ENCODE measurements around the gene USP40. TPM values are rescaled to one million over a fixed set of nuclear protein-coding genes. Genes with fewer than 3 reads are reported as not detected.
"Not testable (repeated sequence)": the region's sequence is repeated elsewhere in the genome, so short reads cannot be mapped to it uniquely, and the experiment has no call there.

Gene USP40
- total RNA-seq, 1 experiment from 2014 or later = 10.3 TPM

DNA sequence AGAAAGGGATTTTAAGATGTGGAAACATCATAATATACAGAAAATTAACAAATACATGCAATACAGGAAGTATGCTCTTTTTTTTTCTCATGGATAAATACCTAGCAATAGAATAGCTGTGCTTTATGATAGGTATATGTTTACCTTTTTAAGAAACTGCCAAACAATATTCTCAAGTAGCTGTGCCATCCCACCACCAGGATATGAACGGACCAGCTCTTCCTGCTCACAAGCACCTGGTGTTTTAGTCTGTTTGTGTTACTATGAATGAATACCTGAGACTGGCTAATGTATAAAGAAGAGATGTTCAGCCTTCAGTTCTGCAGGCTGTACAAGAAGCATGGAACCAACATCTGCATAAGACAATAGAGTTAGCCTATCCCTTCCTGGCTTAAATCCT is 30.9 kb upstream of the USP40 start:
- ChIA-PET CTCF (no interaction called here), POLR2A (no interaction called here)
- H3K4me3 Mint-ChIP-seq = no peak overlapping the region
- ATAC-seq (no peak), DNase-seq (ENCODE audit: low spot score) (no peak)
- no peaks in the 10 kb centered on the region for H3K4me1 Mint-ChIP-seq
- H3K27me3 Mint-ChIP-seq (ENCODE audit: low read depth) = no peaks in the 10 kb centered on the region; the same call in 1 of the 2 replicates
- no peak overlapping the region for H3K27ac Mint-ChIP-seq
- H3K36me3 Mint-ChIP-seq = peaks cover 2% of the 10 kb centered on the region; the same call in 1 of the 2 replicates
- TF ChIP-seq TEAD1 (CRISPR knock-in tag; IDR thresholded peaks at IDR 0.05) (no peak), ZNF232 (CRISPR knock-in tag; IDR thresholded peaks at IDR 0.05) (no peak)
- peaks cover 26% of the 10 kb centered on the region for H3K9me3 Mint-ChIP-seq

GRCh38 chr2:233593201-233593600 is 26.6 kb upstream of the USP40 start:
- DNase-seq (ENCODE audit: low spot score) (no peak), ATAC-seq (no peak)
- Mint-ChIP-seq H3K36me3 (no peaks in the 10 kb centered on the region), H3K27ac (no peak overlapping the region), H3K27me3 (ENCODE audit: low read depth) (no peaks in the 10 kb centered on the region; the same call in 1 of the 2 replicates), H3K9me3 (peaks cover 18% of the 10 kb centered on the region), H3K4me3 (no peak overlapping the region), H3K4me1 (no peaks in the 10 kb centered on the region)
- TF ChIP-seq MLX (CRISPR knock-in tag; IDR thresholded peaks at IDR 0.05) (no peak), CREB1 (CRISPR knock-in tag; IDR thresholded peaks at IDR 0.05) (no peak), KAT7 (CRISPR knock-in tag; IDR thresholded peaks at IDR 0.05; ENCODE audit: borderline replicate concordance) (no peak), ZNF317 (CRISPR knock-in tag; IDR thresholded peaks at IDR 0.05; ENCODE audit: borderline replicate concordance, low read depth) (no peak), USF2 (CRISPR knock-in tag; IDR thresholded peaks at IDR 0.05) (no peak), NR2C2 (CRISPR knock-in tag; IDR thresholded peaks at IDR 0.05) (no peak), TEAD4 (CRISPR knock-in tag; IDR thresholded peaks at IDR 0.05) (no peak), EMX1 (CRISPR knock-in tag; IDR thresholded peaks at IDR 0.05) (no peak)
- TF ChIP-seq, protein P1, sequence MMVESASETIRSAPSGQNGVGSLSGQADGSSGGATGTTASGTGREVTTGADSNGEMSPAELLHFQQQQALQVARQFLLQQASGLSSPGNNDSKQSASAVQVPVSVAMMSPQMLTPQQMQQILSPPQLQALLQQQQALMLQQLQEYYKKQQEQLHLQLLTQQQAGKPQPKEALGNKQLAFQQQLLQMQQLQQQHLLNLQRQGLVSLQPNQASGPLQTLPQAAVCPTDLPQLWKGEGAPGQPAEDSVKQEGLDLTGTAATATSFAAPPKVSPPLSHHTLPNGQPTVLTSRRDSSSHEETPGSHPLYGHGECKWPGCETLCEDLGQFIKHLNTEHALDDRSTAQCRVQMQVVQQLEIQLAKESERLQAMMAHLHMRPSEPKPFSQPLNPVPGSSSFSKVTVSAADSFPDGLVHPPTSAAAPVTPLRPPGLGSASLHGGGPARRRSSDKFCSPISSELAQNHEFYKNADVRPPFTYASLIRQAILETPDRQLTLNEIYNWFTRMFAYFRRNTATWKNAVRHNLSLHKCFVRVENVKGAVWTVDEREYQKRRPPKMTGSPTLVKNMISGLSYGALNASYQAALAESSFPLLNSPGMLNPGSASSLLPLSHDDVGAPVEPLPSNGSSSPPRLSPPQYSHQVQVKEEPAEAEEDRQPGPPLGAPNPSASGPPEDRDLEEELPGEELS (CRISPR knock-in tag; IDR thresholded peaks at IDR 0.05) = no peak
- TF ChIP-seq, protein P2, sequence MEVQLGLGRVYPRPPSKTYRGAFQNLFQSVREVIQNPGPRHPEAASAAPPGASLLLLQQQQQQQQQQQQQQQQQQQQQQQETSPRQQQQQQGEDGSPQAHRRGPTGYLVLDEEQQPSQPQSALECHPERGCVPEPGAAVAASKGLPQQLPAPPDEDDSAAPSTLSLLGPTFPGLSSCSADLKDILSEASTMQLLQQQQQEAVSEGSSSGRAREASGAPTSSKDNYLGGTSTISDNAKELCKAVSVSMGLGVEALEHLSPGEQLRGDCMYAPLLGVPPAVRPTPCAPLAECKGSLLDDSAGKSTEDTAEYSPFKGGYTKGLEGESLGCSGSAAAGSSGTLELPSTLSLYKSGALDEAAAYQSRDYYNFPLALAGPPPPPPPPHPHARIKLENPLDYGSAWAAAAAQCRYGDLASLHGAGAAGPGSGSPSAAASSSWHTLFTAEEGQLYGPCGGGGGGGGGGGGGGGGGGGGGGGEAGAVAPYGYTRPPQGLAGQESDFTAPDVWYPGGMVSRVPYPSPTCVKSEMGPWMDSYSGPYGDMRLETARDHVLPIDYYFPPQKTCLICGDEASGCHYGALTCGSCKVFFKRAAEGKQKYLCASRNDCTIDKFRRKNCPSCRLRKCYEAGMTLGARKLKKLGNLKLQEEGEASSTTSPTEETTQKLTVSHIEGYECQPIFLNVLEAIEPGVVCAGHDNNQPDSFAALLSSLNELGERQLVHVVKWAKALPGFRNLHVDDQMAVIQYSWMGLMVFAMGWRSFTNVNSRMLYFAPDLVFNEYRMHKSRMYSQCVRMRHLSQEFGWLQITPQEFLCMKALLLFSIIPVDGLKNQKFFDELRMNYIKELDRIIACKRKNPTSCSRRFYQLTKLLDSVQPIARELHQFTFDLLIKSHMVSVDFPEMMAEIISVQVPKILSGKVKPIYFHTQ (CRISPR knock-in tag; IDR thresholded peaks at IDR 0.05) = no peak
- ChIA-PET CTCF (no interaction called here), POLR2A (no interaction called here)

- H3K27me3 Mint-ChIP-seq (ENCODE audit: low read depth); CTCF ChIA-PET; POLR2A ChIA-PET; ATAC-seq; H3K36me3 Mint-ChIP-seq; H3K4me1 Mint-ChIP-seq; H3K4me3 Mint-ChIP-seq; DNase-seq (ENCODE audit: low spot score); H3K27ac Mint-ChIP-seq: not testable (repeated sequence)
- peaks cover 18% of the 10 kb centered on the region for H3K9me3 Mint-ChIP-seq
These were observed 26.1 kb upstream of the USP40 start for GRCh38 chr2:233592706-233593105.

- no peak overlapping the region for H3K27ac Mint-ChIP-seq
- peaks cover 11% of the 10 kb centered on the region for H3K4me1 Mint-ChIP-seq
- H3K36me3 Mint-ChIP-seq = peaks cover 7% of the 10 kb centered on the region
- CTCF ChIA-PET = no interaction called here
- H3K4me3 Mint-ChIP-seq = no peak overlapping the region
- peaks cover 17% of the 10 kb centered on the region for H3K9me3 Mint-ChIP-seq
- no peak for ATAC-seq
- no peak for DNase-seq (ENCODE audit: low spot score)
- H3K27me3 Mint-ChIP-seq (ENCODE audit: low read depth) = no peaks in the 10 kb centered on the region
- POLR2A ChIA-PET = no interaction called here
- TF ChIP-seq, protein P3, sequence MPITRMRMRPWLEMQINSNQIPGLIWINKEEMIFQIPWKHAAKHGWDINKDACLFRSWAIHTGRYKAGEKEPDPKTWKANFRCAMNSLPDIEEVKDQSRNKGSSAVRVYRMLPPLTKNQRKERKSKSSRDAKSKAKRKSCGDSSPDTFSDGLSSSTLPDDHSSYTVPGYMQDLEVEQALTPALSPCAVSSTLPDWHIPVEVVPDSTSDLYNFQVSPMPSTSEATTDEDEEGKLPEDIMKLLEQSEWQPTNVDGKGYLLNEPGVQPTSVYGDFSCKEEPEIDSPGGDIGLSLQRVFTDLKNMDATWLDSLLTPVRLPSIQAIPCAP (CRISPR knock-in tag; IDR thresholded peaks at IDR 0.05) = no peak
- TF ChIP-seq, protein P1 (CRISPR knock-in tag; IDR thresholded peaks at IDR 0.05) = no peak
- no peak for TF ChIP-seq TEAD1 (CRISPR knock-in tag; IDR thresholded peaks at IDR 0.05)
- TF ChIP-seq USF2 (CRISPR knock-in tag; IDR thresholded peaks at IDR 0.05) = no peak
- TF ChIP-seq NR1H2 (CRISPR knock-in tag; IDR thresholded peaks at IDR 0.05) = no peak
- TF ChIP-seq TCF7 (CRISPR knock-in tag; IDR thresholded peaks at IDR 0.05; ENCODE audit: low read depth) = no peak
- TF ChIP-seq, protein P4, sequence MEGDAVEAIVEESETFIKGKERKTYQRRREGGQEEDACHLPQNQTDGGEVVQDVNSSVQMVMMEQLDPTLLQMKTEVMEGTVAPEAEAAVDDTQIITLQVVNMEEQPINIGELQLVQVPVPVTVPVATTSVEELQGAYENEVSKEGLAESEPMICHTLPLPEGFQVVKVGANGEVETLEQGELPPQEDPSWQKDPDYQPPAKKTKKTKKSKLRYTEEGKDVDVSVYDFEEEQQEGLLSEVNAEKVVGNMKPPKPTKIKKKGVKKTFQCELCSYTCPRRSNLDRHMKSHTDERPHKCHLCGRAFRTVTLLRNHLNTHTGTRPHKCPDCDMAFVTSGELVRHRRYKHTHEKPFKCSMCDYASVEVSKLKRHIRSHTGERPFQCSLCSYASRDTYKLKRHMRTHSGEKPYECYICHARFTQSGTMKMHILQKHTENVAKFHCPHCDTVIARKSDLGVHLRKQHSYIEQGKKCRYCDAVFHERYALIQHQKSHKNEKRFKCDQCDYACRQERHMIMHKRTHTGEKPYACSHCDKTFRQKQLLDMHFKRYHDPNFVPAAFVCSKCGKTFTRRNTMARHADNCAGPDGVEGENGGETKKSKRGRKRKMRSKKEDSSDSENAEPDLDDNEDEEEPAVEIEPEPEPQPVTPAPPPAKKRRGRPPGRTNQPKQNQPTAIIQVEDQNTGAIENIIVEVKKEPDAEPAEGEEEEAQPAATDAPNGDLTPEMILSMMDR (IDR thresholded peaks at IDR 0.05) = no peak
These were observed 21.8 kb upstream of the USP40 start for GRCh38 chr2:233588400-233588799.
